ENCODE data around the gene ASTN2.

ASTN2 gene

GRCh38 chr9:116888066-116888465, 526.8 kb downstream of the ASTN2 start:
- no peak for DNase-seq
- intact Hi-C loops (cut with DNase I; ENCODE audit: low total_unique reads), result no loop called here
- no peaks in the 10 kb centered on the region for H3K4me1 ChIP-seq
- no peaks in the 10 kb centered on the region for H3K9me3 ChIP-seq
- no peak overlapping the region for H3K27ac ChIP-seq
- no peak for TF ChIP-seq CTCF (IDR thresholded peaks at IDR 0.05)
- no peaks in the 10 kb centered on the region for H3K36me3 ChIP-seq
- no peaks in the 10 kb centered on the region for H3K27me3 ChIP-seq
- no peak overlapping the region for H3K4me3 ChIP-seq

- H3K4me3 ChIP-seq, result no peak overlapping the region
- TF ChIP-seq CTCF (IDR thresholded peaks at IDR 0.05), result no peak
- intact Hi-C loops (cut with DNase I; ENCODE audit: low total_unique reads), result no loop called here
- DNase-seq, result no peak
- H3K27ac ChIP-seq, result no peak overlapping the region
- H3K9me3 ChIP-seq, result no peaks in the 10 kb centered on the region
- no peaks in the 10 kb centered on the region for H3K4me1 ChIP-seq
- no peaks in the 10 kb centered on the region for H3K27me3 ChIP-seq
- H3K36me3 ChIP-seq, result no peaks in the 10 kb centered on the region
Observed at GRCh38 chr9:116883676-116884075, 531.2 kb downstream of the ASTN2 start.

GRCh38 chr9:116877072-116877471, 537.8 kb downstream of the ASTN2 start:
- no peaks in the 10 kb centered on the region for H3K4me1 ChIP-seq
- no peaks in the 10 kb centered on the region for H3K27me3 ChIP-seq
- no peak for DNase-seq
- H3K36me3 ChIP-seq, result no peaks in the 10 kb centered on the region
- intact Hi-C loops (cut with DNase I; ENCODE audit: low total_unique reads), result no loop called here
- no peak overlapping the region for H3K4me3 ChIP-seq
- no peak for TF ChIP-seq CTCF (IDR thresholded peaks at IDR 0.05)
- no peak overlapping the region for H3K27ac ChIP-seq
- peaks cover 0 to 19% (median 4%) of the 10 kb centered on the region in 3 donors for H3K9me3 ChIP-seq

GRCh38 chr9:116875576-116875975, 539.3 kb downstream of the ASTN2 start:
- H3K27ac ChIP-seq, result no peak overlapping the region
- no peaks in the 10 kb centered on the region for H3K36me3 ChIP-seq
- H3K4me1 ChIP-seq, result no peaks in the 10 kb centered on the region
- TF ChIP-seq CTCF (IDR thresholded peaks at IDR 0.05), result no peak
- H3K4me3 ChIP-seq, result no peak overlapping the region
- DNase-seq, result no peak
- intact Hi-C loops (cut with DNase I; ENCODE audit: low total_unique reads), result no loop called here
- peaks cover 0 to 19% (median 4%) of the 10 kb centered on the region in 3 donors for H3K9me3 ChIP-seq
- no peaks in the 10 kb centered on the region for H3K27me3 ChIP-seq

- Histone ChIP-seq H3K4me1 (no peaks in the 10 kb centered on the region), H3K4me3 (no peak overlapping the region), H3K9me3 (peaks cover 0 to 19% (median 4%) of the 10 kb centered on the region in 3 donors), H3K27ac (no peak overlapping the region), H3K36me3 (no peaks in the 10 kb centered on the region), H3K27me3 (no peaks in the 10 kb centered on the region)
- intact Hi-C loops (cut with DNase I; ENCODE audit: low total_unique reads), result no loop called here
- TF ChIP-seq CTCF (IDR thresholded peaks at IDR 0.05), result no peak
- DNase-seq, result no peak
Observed at GRCh38 chr9:116873937-116874914, 540.6 kb downstream of the ASTN2 start.
